G401 (cell line): ENCODE results near the gene EN1. TPM values are rescaled to one million over a fixed set of nuclear protein-coding genes. Genes with fewer than 3 reads are reported as not detected.

ENCODE experiments used
- DNase-seq: peaks from one replicate; pipeline ENCODE4 v3.0.0-alpha.2; 2015; ENCODE audit warnings: low spot score
- in situ Hi-C: cut with HindIII; loops from 2 replicates; pipeline ENCODE4 v1.10.0; 2016; ENCODE audit warnings: low sequenced_read_pairs, mixed read lengths
- total RNA-seq: library from RNA; depleted of rRNA; stranded (reverse); fragments of >200 nt; shearing (Covaris generic); gene quantifications from 2 replicates; pipeline ENCODE4 v1.2.3, GENCODE V29; 2014; rRNA removed

The EN1 gene
- total RNA-seq, 1 experiment from 2014 or later, result not detected

GRCh38 chr2:118807668-118808428 lies 39.6 kb downstream of the EN1 start:
- in situ Hi-C loops, result no loop called here
- DNase-seq, result no peak

DNA sequence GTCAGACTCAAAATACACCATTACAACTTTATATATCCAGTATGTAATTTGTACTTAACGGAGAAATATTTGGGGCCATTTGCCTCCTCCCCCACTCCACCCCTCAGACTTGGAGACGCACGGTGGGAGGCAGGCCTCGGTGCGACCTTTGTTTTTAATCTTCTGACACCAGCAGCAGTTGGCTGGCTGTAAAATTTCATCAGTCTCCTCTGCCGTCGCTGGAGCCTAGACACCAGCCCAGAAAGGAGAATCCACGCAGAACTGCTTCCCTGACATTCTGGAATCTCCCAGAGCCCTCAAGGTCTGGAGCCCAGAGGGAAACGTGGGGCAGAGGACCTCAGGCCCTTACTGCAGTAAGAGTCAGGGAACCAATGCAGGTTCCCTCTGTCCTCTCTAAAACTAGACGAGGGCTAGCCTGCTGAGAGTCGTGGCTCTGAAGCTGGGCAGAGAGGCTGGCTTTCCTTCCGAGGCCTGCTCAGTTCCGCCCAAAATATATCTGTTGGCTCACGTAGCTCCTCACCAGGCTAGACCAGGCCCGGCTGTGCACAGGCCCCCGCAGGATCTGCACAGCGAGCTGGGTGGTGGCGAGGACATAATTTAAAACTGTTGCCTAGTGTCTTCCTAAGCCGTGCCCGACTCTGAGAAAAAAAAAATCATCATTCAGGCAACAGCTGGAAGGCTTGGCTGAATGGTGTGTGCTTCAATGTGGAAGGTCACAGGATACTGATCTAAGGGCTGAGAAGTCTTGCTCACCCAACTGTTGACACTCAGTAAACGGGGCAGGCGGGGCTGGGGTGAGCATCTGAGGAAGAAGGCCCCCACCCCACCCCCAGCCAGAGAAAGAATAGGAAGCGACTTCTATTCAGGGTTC lies 40.4 kb downstream of the EN1 start:
- DNase-seq, result no peak
- in situ Hi-C loops, result no loop called here

DNA sequence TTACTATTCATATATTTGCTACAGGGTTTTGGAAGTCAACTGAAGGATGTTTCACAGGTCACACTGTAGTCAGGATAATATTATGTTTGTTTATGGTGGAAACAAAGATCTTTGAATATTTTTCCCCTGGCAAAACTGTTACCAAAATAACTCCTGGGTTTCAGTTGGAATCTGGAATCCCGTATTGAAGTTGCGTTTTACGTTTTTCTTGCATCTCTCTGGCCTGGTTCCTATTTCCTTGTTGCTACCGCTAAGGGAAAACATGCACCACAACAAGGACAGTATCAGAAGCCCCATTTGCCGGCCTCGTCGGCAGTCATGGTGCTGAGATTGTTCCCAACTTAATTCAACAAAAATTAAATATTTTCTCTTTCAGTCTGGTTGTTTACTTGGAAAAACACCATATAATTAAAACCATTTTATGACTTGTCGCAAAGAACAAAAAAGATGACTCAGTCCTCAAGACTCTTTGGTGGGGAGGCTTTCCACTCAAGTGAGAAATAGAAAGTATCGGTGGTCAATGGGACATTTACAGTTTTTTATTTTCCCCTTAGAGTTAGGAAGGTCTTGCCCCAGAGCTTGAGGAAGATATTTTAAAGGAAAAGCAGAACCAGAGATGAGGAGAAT lies 42.3 kb downstream of the EN1 start:
- DNase-seq, result no peak
- in situ Hi-C loops, result no loop called here

- in situ Hi-C loops, result no loop called here
- no peak for DNase-seq
These were observed 44.4 kb downstream of the EN1 start for GRCh38 chr2:118803012-118803411.

DNA sequence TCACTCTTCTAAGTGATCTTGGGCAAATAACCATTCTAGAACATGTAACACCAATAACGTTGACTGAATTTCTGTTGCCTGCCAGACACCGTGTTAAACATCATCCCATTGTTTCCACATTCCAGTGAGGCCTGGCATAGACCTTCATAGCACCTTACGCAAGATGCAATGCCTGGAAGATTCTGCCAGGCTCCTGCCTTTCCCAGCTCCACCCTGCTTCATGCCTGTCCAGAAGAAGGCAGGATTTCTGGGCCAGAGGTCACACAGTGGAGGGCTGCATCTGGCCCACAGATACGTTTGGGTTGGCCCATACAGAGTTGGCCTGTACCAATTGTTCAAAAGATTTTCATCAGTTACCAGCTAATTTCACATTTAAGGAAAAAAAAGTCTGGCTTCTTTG lies 46.3 kb downstream of the EN1 start:
- no peak for DNase-seq
- in situ Hi-C loops, result no loop called here

DNA sequence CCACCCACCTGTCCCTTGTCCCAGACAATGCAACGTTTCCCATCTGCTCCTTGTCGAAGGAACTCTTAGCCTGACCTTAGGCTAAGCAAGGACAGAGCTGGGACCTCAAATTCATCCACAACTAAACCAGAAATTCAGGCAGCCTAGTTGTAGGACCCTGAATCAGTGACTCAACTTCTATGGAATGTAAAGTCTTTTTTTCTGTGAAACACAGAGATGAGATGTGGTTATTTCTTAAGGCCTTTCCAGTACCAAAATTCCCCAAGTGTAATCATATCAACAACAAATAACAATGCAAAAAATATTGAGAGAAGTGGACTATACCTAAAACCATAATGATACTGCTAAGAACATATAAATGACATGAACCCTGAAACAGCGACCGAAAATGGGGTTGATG lies 46.7 kb downstream of the EN1 start:
- DNase-seq, result no peak
- in situ Hi-C loops, result no loop called here

DNA sequence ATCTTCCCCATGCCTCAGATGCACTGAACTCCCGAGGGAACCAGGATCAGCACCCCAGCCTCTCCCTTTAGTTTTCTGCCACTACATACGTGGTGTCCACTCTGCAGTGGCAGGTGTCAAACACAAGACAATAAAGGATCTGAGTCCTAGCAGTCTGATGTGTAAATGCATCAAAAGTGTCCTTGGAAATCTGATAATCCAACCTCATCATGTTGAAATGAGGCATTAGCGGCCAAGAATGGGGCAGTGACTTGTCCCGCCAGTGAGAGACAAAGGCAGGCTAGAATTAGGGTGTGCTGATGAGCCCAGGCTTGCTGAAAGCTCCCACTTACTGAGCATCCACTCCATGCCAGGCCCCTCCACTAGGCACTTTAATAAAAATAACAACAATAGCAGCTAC lies 52.9 kb downstream of the EN1 start:
- in situ Hi-C loops, result no loop called here
- DNase-seq, result no peak

Other genes starting within 250 kb of the EN1 start
- not detected in 2 replicates for gene MARCO, start 94.5 kb upstream of the EN1 start, total RNA-seq